H1 (cell line): Measurements from ENCODE around the gene OR2AG1. TPM values are rescaled to one million over a fixed set of nuclear protein-coding genes. Genes with fewer than 3 reads are reported as not detected.

Experiments
- CTCF ChIA-PET: fragments of 300-600 bp; sonication (Branson Sonifier 250); formaldehyde crosslinking; loops from one replicate; lab custom pipeline; 2021; ENCODE audit not compliant: partially characterized antibody; lab: Charles Lee
- POLR2A ChIA-PET: fragments of 300-600 bp; sonication (Branson Sonifier 250); formaldehyde crosslinking; loops from one replicate; lab custom pipeline; 2021; ENCODE audit warnings: inconsistent platforms; ENCODE audit not compliant: partially characterized antibody; lab: Charles Lee
- DNase-seq, 2 experiments: peaks; one replicate each; pipeline versions ENCODE4 v3.0.0 to v3.0.0-alpha.2; 2010 to 2022; ENCODE audit warnings: low spot score in 2 of 2, low read depth in 1 of 2, mixed read lengths in 1 of 2
- FAIRE-seq: peaks from 2 replicates; lab custom pipeline; 2011; peaks lifted over from hg19 to GRCh38; lab: Jason Lieb, UNC
- H2AFZ ChIP-seq: 2 replicates; pipeline ENCODE4 v1.8.1; 2012; ENCODE audit warnings: low read length, inconsistent platforms
- H2AK5ac ChIP-seq: 2 replicates; pipeline ENCODE4 v1.6.1; 2013; ENCODE audit warnings: low read depth, low read length
- H2BK120ac ChIP-seq: replicated peaks from 2 replicates; pipeline ENCODE3; 2013; ENCODE audit warnings: low read depth, low read length, inconsistent platforms
- H2BK12ac ChIP-seq: 2 replicates; pipeline ENCODE4 v1.6.1; 2013; ENCODE audit warnings: low read depth, low read length
- H2BK15ac ChIP-seq: 2 replicates; pipeline ENCODE4 v1.6.1; 2013; ENCODE audit warnings: low read length
- H2BK20ac ChIP-seq: 2 replicates; pipeline ENCODE4 v1.6.1; 2013; ENCODE audit warnings: low read length
- H2BK5ac ChIP-seq: 2 replicates; pipeline ENCODE4 v1.6.1; 2013; ENCODE audit warnings: low read depth, low read length
- H3K14ac ChIP-seq: 2 replicates; pipeline ENCODE4 v1.6.1; 2013; ENCODE audit warnings: inconsistent platforms; ENCODE audit not compliant: insufficient read length
- H3K18ac ChIP-seq: 2 replicates; pipeline ENCODE4 v1.6.1; 2013; ENCODE audit warnings: low read length; ENCODE audit errors: extremely low read depth
- H3K23ac ChIP-seq: 2 replicates; pipeline ENCODE4 v1.6.1; 2013; ENCODE audit warnings: inconsistent platforms; ENCODE audit not compliant: insufficient read length
- H3K23me2 ChIP-seq: 2 replicates; pipeline ENCODE4 v1.6.1; 2013; ENCODE audit warnings: low read depth, low read length
- H3K27ac ChIP-seq: 2 replicates; pipeline ENCODE4 v1.6.1; 2011; ENCODE audit warnings: low read depth, low read length, inconsistent platforms
- H3K27me3 ChIP-seq, 4 experiments: replicated peaks in 1 of 4; 1 replicate in 1 of 4; 2 replicates in 3 of 4; pipeline versions ENCODE4 v1.6.1 to v1.8.1; 2011 to 2013; ENCODE audit warnings: low read length in 3 of 4, mild to moderate bottlenecking in 3 of 4, inconsistent platforms in 2 of 4, mixed read lengths in 2 of 4, moderate library complexity in 1 of 4; ENCODE audit not compliant: control insufficient read depth in 3 of 4, insufficient read depth in 3 of 4; ENCODE audit errors: extremely low read depth in 1 of 4
- H3K36me3 ChIP-seq, 4 experiments: 2 replicates each; pipeline versions ENCODE4 v1.6.1 to v1.8.1; 2011 to 2013; ENCODE audit warnings: mild to moderate bottlenecking in 4 of 4, low read length in 3 of 4, moderate library complexity in 2 of 4, control low read depth in 1 of 4, inconsistent platforms in 1 of 4; ENCODE audit not compliant: insufficient read depth in 4 of 4, control insufficient read depth in 2 of 4
- H3K4ac ChIP-seq: replicated peaks from 2 replicates; pipeline ENCODE3; 2013; ENCODE audit warnings: low read length, low read depth, mixed read lengths, inconsistent platforms; ENCODE audit not compliant: insufficient read length
- H3K4me1 ChIP-seq, 4 experiments: replicated peaks in 1 of 4; 1 replicate in 1 of 4; 2 replicates in 3 of 4; pipeline versions ENCODE4 v1.6.1 to v1.8.1; 2011 to 2013; ENCODE audit warnings: low read length in 3 of 4, inconsistent platforms in 2 of 4, mixed read lengths in 1 of 4; ENCODE audit not compliant: insufficient read depth in 4 of 4, control insufficient read depth in 3 of 4
- H3K4me2 ChIP-seq, 2 experiments: 2 replicates each; pipeline versions ENCODE4 v1.6.1 to v1.8.1; 2011 to 2013; ENCODE audit warnings: low read depth in 2 of 2, low read length in 2 of 2, control low read depth in 1 of 2, inconsistent platforms in 1 of 2, mild to moderate bottlenecking in 1 of 2; ENCODE audit not compliant: insufficient read depth in 1 of 2
- H3K4me3 ChIP-seq, 4 experiments: fragments of 200-600, 300-600 bp in 1 of 4; sonication (generic), shearing (Covaris generic), sonication (Bioruptor Twin) in 1 of 4; 2 replicates each; pipeline versions ENCODE4 v1.5.1 to v1.8.1; 2011 to 2016; ENCODE audit warnings: low read length in 4 of 4, low read depth in 3 of 4, control low read depth in 2 of 4, inconsistent platforms in 2 of 4, mild to moderate bottlenecking in 2 of 4, mixed read lengths in 1 of 4, moderate library complexity in 1 of 4; ENCODE audit not compliant: insufficient read depth in 2 of 4; ENCODE audit errors: extremely low read depth in 1 of 4
- H3K56ac ChIP-seq: replicated peaks from 2 replicates; pipeline ENCODE3; 2013; ENCODE audit warnings: low read depth, mild to moderate bottlenecking, mixed read lengths, low read length, inconsistent platforms; ENCODE audit not compliant: insufficient read length
- H3K79me1 ChIP-seq: 2 replicates; pipeline ENCODE4 v1.6.1; 2013; ENCODE audit warnings: low read depth, low read length, control low read depth
- H3K79me2 ChIP-seq, 2 experiments: 2 replicates each; pipeline versions ENCODE4 v1.6.1 to v1.8.1; 2012 to 2013; ENCODE audit warnings: low read length in 2 of 2, mild to moderate bottlenecking in 2 of 2, inconsistent platforms in 1 of 2; ENCODE audit not compliant: insufficient read depth in 2 of 2, control insufficient read depth in 1 of 2
- H3K9ac ChIP-seq, 4 experiments: replicated peaks in 1 of 4; 1 replicate in 1 of 4; 2 replicates in 3 of 4; pipeline versions ENCODE4 v1.6.1 to v1.8.1; 2011 to 2013; ENCODE audit warnings: low read depth in 3 of 4, low read length in 3 of 4, control low read depth in 2 of 4, mild to moderate bottlenecking in 2 of 4, moderate library complexity in 2 of 4, inconsistent platforms in 1 of 4; ENCODE audit errors: extremely low read depth in 1 of 4
- H3K9me3 ChIP-seq, 2 experiments: 2 replicates each; pipeline versions ENCODE4 v1.6.1 to v1.8.1; 2012 to 2013; ENCODE audit warnings: mild to moderate bottlenecking in 2 of 2, moderate library complexity in 2 of 2, control low read depth in 1 of 2, inconsistent platforms in 1 of 2, low read depth in 1 of 2, low read length in 1 of 2, mixed read lengths in 1 of 2; ENCODE audit not compliant: insufficient read depth in 2 of 2
- H4K20me1 ChIP-seq, 2 experiments: replicated peaks in 1 of 2; 2 replicates each; pipeline versions ENCODE3 to v1.8.1; 2011 to 2013; ENCODE audit warnings: inconsistent platforms in 2 of 2, low read length in 2 of 2, mild to moderate bottlenecking in 1 of 2; ENCODE audit not compliant: insufficient read depth in 2 of 2, control insufficient read depth in 1 of 2
- H4K5ac ChIP-seq: 2 replicates; pipeline ENCODE4 v1.6.1; 2013; ENCODE audit warnings: low read length, low read depth, mixed read lengths, inconsistent platforms; ENCODE audit not compliant: insufficient read length
- H4K8ac ChIP-seq: 2 replicates; pipeline ENCODE4 v1.8.0; 2013; ENCODE audit warnings: mild to moderate bottlenecking, moderate library complexity, low read length, inconsistent platforms; ENCODE audit not compliant: insufficient read depth; ENCODE audit errors: extremely low read depth
- H4K91ac ChIP-seq: replicated peaks from 2 replicates; pipeline ENCODE3; 2013; ENCODE audit warnings: low read length, mixed read lengths, inconsistent platforms; ENCODE audit not compliant: insufficient read length
- BCL11A ChIP-seq, 2 experiments: IDR thresholded peaks; one replicate each; pipeline ENCODE4 v1.6.1; 2011; ENCODE audit warnings: low read depth in 2 of 2, low read length in 2 of 2, mild to moderate bottlenecking in 2 of 2
- HDAC2 ChIP-seq, 2 experiments: fragments of 300-600 bp in 1 of 2; sonication (generic) in 1 of 2; IDR thresholded peaks; 2 replicates each; pipeline ENCODE4 v1.6.1; 2011 to 2012; ENCODE audit warnings: low read depth in 2 of 2, low read length in 2 of 2, mild to moderate bottlenecking in 2 of 2, moderate library complexity in 2 of 2, borderline replicate concordance in 1 of 2, inconsistent platforms in 1 of 2
- RAD21 ChIP-seq, 2 experiments: IDR thresholded peaks in 1 of 2; conservative IDR thresholded peaks in 1 of 2; 2 replicates each; pipeline ENCODE4 v1.6.1; 2011; ENCODE audit warnings: low read depth in 2 of 2, low read length in 2 of 2, improper control_type of control experiment in 1 of 2, inconsistent platforms in 1 of 2, mild to moderate bottlenecking in 1 of 2, moderate library complexity in 1 of 2
- RXRA ChIP-seq: IDR thresholded peaks from 2 replicates; pipeline ENCODE4 v1.6.1; 2011; ENCODE audit warnings: low read depth, mild to moderate bottlenecking, low read length, moderate library complexity; ENCODE audit not compliant: insufficient read depth
- WGBS, 2 experiments: shearing (Covaris generic) in 1 of 2; methylation state at CpG; one replicate each; pipeline versions ENCODE4 v1.1.6 to v1.1.7; 2013 to 2015; ENCODE audit warnings: low lambda C conversion rate in 2 of 2, mixed read lengths in 2 of 2, inconsistent platforms in 1 of 2, low coverage in 1 of 2, missing lambda C conversion rate in 1 of 2; ENCODE audit not compliant: insufficient replicate concordance in 2 of 2, insufficient coverage in 1 of 2, insufficient read length in 1 of 2; ENCODE audit errors: extremely low coverage in 1 of 2, missing lambda C conversion rate in 1 of 2; 5-methylcytosine and 5-hydroxymethylcytosine counted together
- polyA plus RNA-seq, 7 experiments: library from polyadenylated mRNA; depleted of rRNA in 3 of 7; stranded (reverse) in 5 of 7; unstranded in 2 of 7; fragments of >200 nt in 5 of 7; fragments of 200-250 nt in 2 of 7; gene quantifications; 1 replicate in 5 of 7; 2 replicates in 1 of 7; 4 replicates in 1 of 7; pipeline versions ENCODE4 v1.2.1 to v1.2.3, GENCODE V29; 2011 to 2013; ENCODE audit warnings: missing spikeins in 2 of 7, mixed read lengths in 2 of 7
- total RNA-seq: library from RNA; stranded (reverse); fragmentation: NEBNext Ultra II Directional; extraction: Animal tissue kit (Norgen Biotek cat#: 25700); gene quantifications from 2 replicates; pipeline ENCODE4 v1.2.1, GENCODE V29; 2021
- TF ChIP-seq, protein P1 (sequence below), 3 experiments: IDR thresholded peaks; 1 replicate in 2 of 3; 2 replicates in 1 of 3; pipeline versions ENCODE4 v1.5.1 to v1.6.1; 2011; ENCODE audit warnings: low read length in 3 of 3, mild to moderate bottlenecking in 3 of 3, inconsistent platforms in 2 of 3, low read depth in 1 of 3, moderate library complexity in 1 of 3; ENCODE audit not compliant: insufficient read depth in 1 of 3; ENCODE audit errors: control extremely low read depth in 1 of 3

OR2AG1 gene
- total and polyA plus RNA-seq, 2 of the 8 experiments (the other 6 are each of a cell fraction or from before 2014, with no cell fraction given), result not detected

GRCh38 chr11:6771926-6772893 is 10.6 kb upstream of the OR2AG1 start, which contains the start of gene OR2AG2:
OR2AG2 (minus strand) TSS chr11:6771976; CDS start chr11:6768957, 3,019 bp downstream.
- Histone ChIP-seq H3K79me1 (no peaks in the 10 kb centered on the region), H2BK5ac (no peak within 1 kb of the TSS), H2AFZ (no peak within 1 kb of the TSS), H3K23ac (no peak within 1 kb of the TSS), H2BK20ac (no peak within 1 kb of the TSS), H3K27ac (no peak within 1 kb of the TSS), H3K18ac (no peak within 1 kb of the TSS), H2BK12ac (no peak within 1 kb of the TSS), H2BK15ac (0 out of 2 replicates have a peak within 1 kb of the TSS, but pooled peaks have one; percentile 14), H4K5ac (no peak within 1 kb of the TSS), H3K4ac (no peak within 1 kb of the TSS), H3K36me3 (no peaks in the 10 kb centered on the region), H4K8ac (no peak within 1 kb of the TSS), H2AK5ac (no peak within 1 kb of the TSS), H3K4me2 (no peak within 1 kb of the TSS), H3K56ac (no peak within 1 kb of the TSS), H3K4me3 (no peak within 1 kb of the TSS), H4K91ac (no peak within 1 kb of the TSS), H3K4me1 (no peaks in the 10 kb centered on the region), H3K23me2 (no peaks in the 10 kb centered on the region), H2BK120ac (no peak within 1 kb of the TSS), H3K9me3 (no peaks in the 10 kb centered on the region), H3K9ac (no peak within 1 kb of the TSS), H3K14ac (no peak within 1 kb of the TSS), H3K79me2 (no peaks in the 10 kb centered on the region), H3K27me3 (no peaks in the 10 kb centered on the region), H4K20me1 (no peaks in the 10 kb centered on the region)
- TF ChIP-seq RAD21 (IDR thresholded peaks at IDR 0.05 in 1 of 2, conservative IDR thresholded peaks at IDR 0.05 in 1 of 2; ENCODE audit: low read depth in 2 of 2, low read length in 2 of 2), result no peak
- TF ChIP-seq BCL11A (IDR thresholded peaks at IDR 0.05; ENCODE audit: low read depth in 2 of 2, low read length in 2 of 2), result no peak
- no peak for TF ChIP-seq RXRA
- no peak for TF ChIP-seq HDAC2 (IDR thresholded peaks at IDR 0.05; ENCODE audit: borderline replicate concordance in 1 of 2, low read depth in 2 of 2, low read length in 2 of 2)
- TF ChIP-seq, protein P1, sequence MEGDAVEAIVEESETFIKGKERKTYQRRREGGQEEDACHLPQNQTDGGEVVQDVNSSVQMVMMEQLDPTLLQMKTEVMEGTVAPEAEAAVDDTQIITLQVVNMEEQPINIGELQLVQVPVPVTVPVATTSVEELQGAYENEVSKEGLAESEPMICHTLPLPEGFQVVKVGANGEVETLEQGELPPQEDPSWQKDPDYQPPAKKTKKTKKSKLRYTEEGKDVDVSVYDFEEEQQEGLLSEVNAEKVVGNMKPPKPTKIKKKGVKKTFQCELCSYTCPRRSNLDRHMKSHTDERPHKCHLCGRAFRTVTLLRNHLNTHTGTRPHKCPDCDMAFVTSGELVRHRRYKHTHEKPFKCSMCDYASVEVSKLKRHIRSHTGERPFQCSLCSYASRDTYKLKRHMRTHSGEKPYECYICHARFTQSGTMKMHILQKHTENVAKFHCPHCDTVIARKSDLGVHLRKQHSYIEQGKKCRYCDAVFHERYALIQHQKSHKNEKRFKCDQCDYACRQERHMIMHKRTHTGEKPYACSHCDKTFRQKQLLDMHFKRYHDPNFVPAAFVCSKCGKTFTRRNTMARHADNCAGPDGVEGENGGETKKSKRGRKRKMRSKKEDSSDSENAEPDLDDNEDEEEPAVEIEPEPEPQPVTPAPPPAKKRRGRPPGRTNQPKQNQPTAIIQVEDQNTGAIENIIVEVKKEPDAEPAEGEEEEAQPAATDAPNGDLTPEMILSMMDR (IDR thresholded peaks at IDR 0.05; ENCODE audit: control extremely low read depth in 1 of 3, insufficient read depth in 1 of 3, low read depth in 1 of 3, low read length in 3 of 3), result no peak
- POLR2A ChIA-PET, result no interaction called here
- WGBS, 2 experiments, result 92% methylated on average over 3 of the region's 4 CpGs; no CpG with 5 or more reads in 1 of the 2 experiments
- DNase-seq (no peak), FAIRE-seq (no peak)
- CTCF ChIA-PET, result interaction anchor here (0.5 to 1.8 kb wide), 6 partner anchors 15 to 152 kb away, joined by 3 to 8 read pairs (median 4); no protein-coding TSS in a partner anchor
